Hematopoietic multipotent progenitor cell (in vitro differentiated cells): ENCODE data around the gene RPL10. TPM values are rescaled to one million over a fixed set of nuclear protein-coding genes. Genes with fewer than 3 reads are reported as not detected.
"Not testable (repeated sequence)": the region's sequence is repeated elsewhere in the genome, so short reads cannot be mapped to it uniquely, and the experiment has no call there.

Source experiments
- DNase-seq, 3 donors: peaks; one replicate each; pipeline ENCODE4 v3.0.0-alpha.2; 2011 to 2015; ENCODE audit warnings: low read depth in 2 of 3, low spot score in 2 of 3
- total RNA-seq: library from RNA; depleted of rRNA; stranded (reverse); fragments of >200 nt; gene quantifications from one replicate; pipeline ENCODE4 v1.2.3, GENCODE V29; 2012

The RPL10 gene
- total RNA-seq, 1 donor, result 7,558 TPM

DNA sequence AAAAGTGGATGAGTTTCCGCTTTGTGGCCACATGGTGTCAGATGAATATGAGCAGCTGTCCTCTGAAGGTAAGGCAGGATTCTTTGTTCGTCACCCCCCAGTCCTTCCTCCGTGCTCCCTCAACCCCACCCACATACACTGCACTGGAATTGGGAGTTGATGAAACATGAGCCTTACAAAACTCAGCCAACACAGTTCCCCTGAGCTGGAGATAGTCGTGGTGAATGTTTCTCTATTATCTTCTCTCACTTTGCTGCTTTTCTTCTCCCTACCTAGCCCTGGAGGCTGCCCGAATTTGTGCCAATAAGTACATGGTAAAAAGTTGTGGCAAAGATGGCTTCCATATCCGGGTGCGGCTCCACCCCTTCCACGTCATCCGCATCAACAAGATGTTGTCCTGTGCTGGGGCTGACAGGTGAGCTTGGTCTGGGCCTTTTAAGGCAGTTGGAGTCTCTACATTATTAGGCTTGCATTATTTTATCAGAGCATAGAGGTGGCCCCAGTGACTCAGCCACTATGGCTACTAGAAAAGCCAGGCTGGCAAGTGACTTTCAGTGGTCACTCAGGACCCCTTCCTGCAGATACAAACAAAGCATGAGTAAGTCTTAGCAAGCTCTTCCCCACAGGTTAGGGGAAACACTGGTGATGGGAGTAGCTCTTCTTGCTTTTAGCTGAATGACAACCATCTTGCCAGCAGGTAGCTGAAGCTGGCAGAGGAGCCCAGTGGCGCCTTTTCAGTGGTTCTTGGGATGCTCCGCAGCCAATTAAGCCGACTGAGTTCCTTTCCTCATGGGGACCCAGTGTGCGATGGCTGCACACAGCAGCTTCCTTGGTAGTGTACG lies 1.6 kb downstream of the RPL10 start:
- DNase-seq, result no peak

DNA sequence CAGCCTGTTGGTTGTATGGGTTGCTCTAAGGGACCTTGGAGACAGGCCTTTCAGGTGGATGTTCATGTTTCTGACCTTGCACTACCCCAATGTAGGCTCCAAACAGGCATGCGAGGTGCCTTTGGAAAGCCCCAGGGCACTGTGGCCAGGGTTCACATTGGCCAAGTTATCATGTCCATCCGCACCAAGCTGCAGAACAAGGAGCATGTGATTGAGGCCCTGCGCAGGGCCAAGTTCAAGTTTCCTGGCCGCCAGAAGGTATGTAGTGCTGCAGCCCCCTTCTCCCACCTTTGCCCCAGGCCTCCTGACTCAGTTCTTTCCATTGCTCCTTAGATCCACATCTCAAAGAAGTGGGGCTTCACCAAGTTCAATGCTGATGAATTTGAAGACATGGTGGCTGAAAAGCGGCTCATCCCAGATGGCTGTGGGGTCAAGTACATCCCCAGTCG lies 2.2 kb downstream of the RPL10 start:
- DNase-seq, result not testable (repeated sequence)

DNA sequence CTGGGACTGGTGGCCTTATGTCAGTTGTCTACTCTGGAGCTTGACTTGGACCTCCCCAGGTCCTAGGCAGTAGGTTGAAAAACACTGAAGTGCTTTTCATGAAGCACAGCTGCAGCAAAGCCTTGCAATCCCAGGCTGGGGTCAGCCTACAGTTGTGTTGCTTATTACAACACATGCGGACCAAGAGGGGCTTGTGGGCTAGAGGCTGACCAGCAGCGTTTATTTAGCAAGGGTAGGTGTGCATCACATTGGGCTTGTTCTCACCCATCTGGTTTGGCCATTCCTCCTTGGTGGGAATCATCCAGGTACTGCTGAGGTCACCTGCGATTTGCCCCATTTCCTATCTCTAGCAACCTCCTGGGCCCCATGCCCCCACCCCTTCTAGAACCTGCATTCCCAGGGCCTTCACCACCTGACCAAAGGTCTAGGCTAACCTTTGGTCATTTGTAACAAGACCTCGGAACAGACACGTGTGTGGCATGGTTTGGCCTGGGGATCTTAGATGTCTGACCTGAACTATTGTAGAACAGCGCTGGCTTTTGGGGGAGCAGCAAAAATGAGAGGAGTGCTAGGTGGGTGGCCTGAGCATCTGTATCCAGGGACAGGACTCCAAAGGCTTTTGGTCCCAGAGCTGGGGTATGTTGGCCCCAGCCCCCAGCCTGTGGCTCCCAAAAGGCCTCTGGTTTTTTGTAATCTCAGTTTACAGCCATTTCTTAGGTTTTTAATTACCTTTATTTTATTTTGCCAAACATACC lies 3.0 kb downstream of the RPL10 start:
- no peak for DNase-seq

DNA sequence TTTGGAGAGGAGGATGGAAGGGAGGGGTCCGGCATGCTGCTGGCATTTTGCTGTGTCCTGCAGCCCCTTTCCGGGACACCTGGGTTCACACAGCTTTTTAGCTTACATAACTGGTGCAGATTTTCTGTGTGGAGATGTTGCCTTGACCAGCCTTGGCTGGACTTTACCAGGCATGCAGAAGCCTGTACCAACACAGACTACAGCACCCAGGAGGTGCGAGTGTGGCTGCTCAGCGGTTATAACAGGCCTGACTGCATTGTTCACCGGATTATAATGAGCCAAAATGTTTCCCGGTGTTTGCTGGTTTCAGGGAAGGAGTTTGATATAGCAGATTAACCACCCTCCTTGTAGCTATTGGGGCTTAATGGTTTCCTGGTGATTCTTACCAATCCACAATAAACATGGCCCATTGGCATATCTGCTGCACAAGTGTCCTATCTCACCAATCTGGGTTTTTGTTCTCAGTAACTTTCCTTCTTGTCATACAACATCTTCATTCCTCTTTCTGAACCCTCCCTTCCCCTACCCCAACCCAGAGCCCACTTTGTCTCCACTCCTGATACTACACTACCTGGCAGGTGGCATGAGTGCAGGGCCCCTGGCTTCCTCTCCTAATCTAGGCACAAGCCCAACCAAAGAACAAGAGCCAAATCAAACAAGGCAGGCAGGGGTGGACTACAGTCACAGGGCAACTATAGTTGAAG lies 3.9 kb downstream of the RPL10 start:
- no peak for DNase-seq

DNA sequence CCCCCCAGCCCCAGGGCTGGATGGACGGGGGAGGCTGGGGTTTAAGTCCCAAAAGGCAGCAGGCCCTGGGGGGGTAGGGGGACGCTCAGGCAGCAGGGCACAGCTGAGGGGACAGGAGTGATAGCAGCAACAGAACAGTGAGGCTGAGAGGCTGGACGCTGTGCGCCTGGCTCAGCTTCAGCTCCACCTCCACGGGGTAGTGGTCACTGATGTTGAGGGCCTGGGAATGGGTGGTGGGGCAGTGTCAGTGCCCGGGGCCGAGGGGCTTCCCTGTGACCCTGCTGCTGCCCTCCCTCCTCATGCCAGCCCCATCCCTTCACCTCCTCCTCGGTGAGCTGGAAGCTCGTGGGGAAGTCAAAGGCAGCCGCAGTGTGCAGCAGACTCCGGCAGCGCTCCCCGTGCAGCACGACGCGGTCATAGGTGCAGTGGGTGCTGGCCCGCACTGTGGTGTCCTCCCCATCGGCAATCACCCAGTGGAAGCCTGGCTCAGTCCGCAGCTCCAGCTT lies 4.5 kb downstream of the RPL10 start:
- no peak for DNase-seq

DNA sequence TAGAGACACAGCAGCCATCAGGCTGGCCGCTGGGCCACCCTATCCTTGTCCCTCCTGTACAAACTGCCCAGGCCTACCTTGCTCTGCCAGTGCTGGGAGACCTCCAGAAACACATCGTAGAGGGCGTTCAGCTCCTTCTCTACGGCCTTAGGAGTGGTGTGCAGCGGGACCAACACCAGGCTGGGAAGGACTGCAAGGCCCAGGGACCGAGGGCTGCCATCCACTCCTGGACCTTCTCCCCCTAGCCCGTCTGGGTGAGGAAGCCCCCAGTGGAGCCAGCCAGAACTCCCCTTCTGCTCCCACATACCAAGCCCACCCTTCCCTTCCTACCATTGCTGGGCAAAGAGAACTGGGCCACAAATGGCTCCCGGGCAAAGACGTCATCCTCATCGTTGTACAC lies 5.0 kb downstream of the RPL10 start:
- no peak for DNase-seq

DNA sequence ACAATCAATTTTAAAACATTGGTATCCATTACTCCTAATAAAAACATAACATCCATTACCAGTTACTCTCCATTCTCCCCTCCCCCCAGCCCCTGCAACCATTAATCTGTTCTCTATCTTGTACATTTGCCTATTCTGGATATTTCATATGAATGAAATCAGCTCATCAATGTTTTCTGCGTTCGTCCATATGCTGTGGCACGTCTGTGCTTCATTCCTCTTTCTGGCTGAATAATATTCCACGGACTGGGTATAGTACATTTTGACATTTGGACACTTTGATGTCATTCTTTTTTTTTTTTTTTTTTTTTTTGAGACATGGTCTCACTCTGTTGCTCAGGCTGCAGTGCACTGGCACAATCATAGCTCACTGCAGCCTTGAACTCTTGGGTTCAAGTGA lies 5.7 kb downstream of the RPL10 start:
- DNase-seq, result no peak

DNA sequence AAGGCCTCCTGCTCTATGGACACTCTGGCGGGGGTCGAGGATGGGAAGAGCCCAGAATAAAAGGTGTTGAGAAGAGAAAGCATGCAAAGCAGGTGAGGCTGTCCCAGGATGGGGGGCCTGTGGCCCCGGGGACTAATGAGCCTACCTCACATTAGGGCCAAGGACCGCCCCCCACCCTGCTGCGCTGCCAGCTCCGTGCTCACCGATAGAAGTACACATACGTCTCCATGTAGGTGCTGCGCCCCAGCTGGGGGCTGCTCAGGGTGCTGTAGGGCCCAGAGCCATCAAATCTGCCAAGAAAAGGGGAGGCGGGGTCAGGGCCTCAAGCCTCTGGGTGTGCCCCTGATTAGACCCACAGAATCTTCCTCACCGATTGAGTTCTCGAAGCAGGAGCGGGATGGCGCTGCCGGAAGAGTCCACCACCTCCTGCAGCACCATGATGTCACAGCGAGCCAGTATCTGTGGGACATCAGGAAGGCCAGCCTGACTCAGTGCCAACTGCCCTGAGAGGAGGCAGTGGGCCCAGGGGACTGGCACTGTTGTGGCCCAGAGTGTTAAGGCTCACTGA lies 6.5 kb downstream of the RPL10 start:
- DNase-seq, result no peak

DNA sequence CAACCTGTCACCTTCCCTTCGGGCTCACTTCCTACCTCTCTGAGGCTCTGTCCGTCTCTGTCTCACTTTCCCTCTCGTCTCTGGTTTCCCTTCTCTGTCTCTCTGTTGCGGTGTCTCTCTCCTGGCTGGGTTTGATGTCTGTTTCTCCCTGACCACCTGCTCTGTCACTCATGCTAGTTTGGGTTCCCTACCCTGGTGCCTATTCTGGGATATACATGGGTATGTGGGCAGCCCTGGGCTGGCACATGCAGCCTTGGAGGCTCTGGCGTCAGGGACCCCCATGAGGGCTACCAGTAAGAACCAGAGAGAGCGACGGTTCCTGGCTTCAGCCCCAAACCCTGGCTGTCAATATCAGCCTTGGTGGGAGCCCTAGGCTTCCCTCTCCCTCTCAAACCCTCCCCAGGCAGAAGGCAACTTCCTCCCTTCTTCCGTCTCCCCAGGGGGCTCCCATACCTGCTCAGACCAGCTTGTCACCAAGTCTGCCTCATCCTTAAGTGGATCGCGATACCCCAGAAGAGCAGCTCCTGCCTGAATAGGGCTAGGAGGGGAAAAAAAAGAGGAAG lies 10.6 kb downstream of the RPL10 start:
- no peak for DNase-seq

DNA sequence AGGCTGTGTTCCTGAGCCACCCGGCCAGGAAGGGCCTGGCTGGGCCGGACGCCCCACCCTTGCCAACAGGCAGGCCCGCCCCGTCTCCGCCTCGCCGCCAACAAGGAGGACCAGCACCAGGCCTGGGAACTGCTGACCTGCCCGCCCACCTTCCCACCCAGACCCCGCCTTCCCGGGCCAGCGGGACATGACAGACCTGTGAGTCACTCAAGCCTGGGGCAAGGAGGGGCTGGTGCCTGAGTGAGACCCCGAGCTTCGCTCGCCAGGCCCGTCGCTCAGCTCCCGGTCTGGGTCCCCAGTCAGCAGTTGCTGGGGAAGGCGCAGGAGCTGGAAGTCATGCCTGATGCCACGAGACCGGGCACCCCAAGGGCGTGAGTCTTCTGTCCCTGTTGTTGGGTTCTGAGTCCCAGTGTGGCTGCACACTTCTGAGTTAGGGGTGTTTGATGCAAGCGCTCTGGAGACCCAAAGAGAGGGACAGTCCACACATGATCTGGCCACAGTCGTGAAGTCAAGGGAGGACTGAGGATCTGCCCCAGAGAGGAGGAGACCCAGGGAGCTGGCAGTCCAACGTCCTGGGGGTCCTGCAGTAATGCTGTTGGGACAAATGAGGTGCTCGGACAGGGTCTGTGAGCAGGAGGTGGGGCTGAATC lies 11.2 kb downstream of the RPL10 start, which contains the start of gene DNASE1L1:
DNASE1L1 (minus strand) TSS at position 33 of the 650 bp plus-strand sequence. CDS start 3,686 bp downstream, outside the sequence.
- peak in 2 of 3 donors; percentile 76 to 84 for DNase-seq

DNA sequence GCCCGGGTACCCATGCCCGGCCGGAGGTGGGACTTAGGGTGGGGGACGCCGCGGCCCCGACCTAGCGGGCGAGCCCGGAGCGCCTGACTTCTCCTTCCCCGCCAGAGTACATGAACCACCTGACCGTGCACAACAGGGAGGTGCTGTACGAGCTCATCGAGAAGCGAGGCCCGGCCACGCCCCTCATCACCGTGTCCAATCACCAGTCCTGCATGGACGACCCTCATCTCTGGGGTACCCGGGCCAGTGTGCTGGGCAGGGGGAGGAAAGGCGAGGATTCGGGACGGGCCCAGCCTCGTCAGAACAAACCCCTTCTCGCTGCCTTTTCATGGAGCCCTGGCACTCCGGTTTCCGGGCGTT lies 13.8 kb downstream of the RPL10 start:
- peak in 2 of 3 donors; percentile 50 to 73 for DNase-seq

DNA sequence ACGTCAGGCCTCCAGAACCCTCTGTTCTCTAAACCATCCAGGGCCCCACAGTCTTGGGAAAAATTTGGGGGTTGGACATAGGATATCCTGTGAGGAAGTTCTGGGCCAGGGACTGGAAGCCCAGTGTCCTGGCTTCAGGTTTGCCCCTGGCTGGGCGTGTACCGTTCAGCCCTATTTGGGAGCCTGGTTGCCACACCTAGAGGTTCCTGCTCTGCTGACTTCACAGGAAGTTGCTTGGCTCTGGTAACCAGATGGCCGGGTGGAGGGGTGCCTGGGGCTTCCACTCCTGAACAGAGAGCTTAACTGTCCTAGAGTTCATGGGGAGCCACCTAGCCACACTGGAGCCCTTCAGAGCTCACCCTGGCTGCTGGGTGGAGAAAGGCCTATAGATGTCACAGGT lies 14.3 kb downstream of the RPL10 start:
- peak in 2 of 3 donors; percentile 51 to 76 for DNase-seq

DNA sequence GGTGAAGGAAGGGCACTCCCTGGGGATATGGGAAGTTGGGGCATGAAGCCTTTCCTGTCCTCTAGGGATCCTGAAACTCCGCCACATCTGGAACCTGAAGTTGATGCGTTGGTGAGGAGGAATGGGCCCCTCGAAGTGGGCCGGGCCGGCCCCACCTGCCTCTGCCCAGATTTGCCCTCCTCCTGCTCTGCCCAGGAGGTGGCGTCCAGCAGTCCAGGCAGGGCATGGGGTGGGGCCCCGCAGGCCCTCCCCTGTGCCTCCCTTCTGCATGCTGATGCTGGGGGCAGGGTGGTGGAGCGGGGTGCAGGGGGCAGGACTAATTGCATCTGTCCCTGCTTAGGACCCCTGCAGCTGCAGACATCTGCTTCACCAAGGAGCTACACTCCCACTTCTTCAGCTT lies 15.0 kb downstream of the RPL10 start:
- DNase-seq, result no peak

DNA sequence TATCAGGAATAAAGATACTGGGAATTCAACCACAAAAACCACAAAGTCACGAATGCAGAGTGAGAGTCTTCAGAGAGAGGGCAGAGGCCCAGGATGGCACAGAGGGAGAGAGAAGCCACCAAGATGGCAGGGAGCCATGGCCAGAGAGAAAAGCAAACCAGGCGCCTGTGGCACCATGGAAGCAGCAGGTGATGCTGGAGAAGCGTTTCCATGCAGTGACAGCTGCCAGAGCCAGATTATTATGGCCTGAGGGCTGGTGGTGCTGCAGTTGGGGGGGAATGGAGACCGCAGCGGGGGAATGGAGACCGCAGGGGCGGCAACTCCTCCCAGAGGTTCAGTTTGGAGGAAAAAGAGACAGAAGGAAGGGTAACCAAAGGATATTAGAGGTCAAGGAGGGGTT lies 19.0 kb downstream of the RPL10 start:
- DNase-seq, result no peak

DNA sequence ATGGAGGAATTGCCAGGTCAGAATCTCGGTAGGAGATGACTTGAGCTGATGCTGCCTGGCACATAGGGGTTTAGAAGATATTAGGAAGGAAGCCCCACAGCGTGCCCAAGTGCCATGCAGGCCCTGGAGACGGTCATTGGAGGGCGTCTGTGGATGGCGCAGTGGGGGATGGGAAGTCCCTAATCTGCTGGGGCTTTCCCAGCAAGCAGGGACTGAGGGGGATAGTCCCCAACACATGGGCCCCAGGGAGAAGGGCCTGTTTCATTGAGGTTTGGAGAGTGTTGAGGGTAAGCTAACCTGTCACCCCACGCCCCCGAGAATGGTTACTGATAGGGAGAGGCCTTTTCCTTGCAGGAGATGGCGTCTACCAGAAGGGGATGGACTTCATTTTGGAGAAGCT lies 21.0 kb downstream of the RPL10 start:
- DNase-seq, result no peak

DNA sequence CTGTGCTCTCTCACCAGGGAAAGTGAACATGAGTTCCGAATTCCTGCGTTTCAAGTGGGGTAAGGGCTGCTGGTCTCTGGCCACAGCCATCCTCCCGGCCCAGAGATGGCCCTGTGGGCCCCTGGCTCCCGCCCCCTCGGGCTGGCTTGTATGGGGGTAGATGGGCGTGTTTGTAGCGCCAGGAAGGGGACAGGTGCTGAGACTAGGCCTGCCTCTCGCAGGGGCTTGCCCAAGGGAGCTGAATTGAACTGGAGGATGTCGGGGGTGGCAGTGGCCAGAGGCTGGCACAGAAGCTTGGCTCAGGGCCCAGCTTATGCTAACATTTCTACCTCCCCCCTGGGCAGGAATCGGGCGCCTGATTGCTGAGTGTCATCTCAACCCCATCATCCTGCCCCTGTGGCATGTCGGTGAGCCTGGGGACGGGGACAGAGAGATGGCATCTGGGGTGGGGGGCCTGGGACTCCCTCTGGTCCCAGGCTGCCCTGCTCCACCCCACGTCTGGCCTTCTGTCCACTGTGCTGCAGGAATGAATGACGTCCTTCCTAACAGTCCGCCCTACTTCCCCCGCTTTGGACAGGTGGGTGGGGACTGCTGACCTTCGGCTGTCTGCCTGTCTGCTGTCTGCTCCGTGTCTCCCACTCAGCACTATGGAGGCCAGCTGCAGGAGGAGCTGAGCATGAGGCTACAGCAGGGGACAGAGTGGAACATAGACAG lies 21.7 kb downstream of the RPL10 start:
- DNase-seq, result no peak

DNA sequence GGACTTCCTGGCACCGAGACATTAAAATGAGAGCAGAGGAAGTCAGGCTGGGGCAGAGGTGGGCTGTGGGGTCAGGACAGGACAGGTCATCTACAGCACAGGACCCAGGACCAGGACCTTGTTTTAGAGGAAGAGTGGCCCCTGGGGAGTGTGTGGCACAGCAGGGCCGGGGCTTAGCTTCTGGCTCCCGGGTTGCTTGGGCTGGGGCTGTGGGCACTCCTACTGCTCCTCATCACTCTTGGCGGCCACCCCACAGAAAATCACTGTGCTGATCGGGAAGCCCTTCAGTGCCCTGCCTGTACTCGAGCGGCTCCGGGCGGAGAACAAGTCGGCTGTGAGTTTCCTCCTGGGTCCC lies 22.2 kb downstream of the RPL10 start:
- no peak for DNase-seq

DNA sequence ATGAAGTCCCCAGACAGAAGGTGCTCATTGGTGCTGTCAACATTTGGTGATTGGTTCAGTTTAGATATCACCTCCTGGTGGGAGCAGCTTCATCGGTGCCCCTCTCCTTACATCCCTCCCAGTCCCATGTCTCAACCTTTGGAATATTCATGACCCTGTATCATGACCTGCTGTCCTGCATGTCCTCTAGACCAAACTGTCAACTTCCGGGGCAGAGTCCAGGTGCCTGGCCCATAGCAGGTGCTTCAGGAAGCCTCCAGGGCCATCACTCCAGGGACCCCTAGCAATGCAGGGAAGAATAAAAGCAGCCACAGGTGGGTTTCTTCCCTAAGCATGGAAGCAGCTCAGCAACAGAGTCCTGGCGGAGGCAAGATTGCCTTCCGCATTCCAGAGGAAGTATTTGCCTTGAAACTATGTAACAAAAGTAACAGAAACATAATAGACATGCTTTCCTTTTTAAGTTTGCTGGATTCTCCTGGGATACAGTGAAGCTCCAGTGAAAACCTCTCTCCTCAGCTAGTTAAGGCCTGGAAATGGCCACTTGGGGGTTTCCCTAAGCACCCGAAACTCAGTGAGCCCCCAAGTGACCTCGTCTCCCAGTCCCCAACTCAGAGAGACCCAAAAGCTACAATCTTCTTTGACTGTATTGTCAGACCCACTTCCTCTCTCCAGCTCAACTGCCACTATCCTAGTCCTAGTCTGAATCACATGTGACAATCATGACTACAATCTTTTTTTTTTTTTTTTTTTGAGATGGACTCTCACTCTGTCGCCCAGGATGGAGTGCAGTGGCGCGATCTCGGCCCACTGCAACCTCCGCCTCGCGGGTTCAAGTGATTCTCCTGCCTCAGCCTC lies 29.0 kb downstream of the RPL10 start:
- DNase-seq, result peak in 1 of 3 donors; percentile 24
